Osteoblast (primary cell): Measurements from ENCODE around the gene SMIM29. TPM values are rescaled to one million over a fixed set of nuclear protein-coding genes. Genes with fewer than 3 reads are reported as not detected.

Experiments used
- DNase-seq: peaks from one replicate; pipeline ENCODE4 v3.0.0; 2011; ENCODE audit warnings: low spot score, mixed read lengths; ENCODE audit not compliant: insufficient read length; ENCODE audit errors: missing footprints
- H2AFZ ChIP-seq: 2 replicates; pipeline ENCODE4 v1.6.0; 2011; ENCODE audit warnings: mild to moderate bottlenecking, low read length
- H3K27ac ChIP-seq: 2 replicates; pipeline ENCODE4 v1.5.1; 2011; ENCODE audit warnings: mild to moderate bottlenecking, low read depth, low read length, moderate library complexity
- H3K27me3 ChIP-seq: 2 replicates; pipeline ENCODE4 v1.6.0; 2012; ENCODE audit warnings: mild to moderate bottlenecking, control low read depth, inconsistent platforms, low read length, moderate library complexity; ENCODE audit not compliant: insufficient read depth
- H3K36me3 ChIP-seq: 2 replicates; pipeline ENCODE4 v1.5.1; 2011; ENCODE audit warnings: mild to moderate bottlenecking, low read length, control low read depth, moderate library complexity; ENCODE audit not compliant: insufficient read depth
- H3K4me1 ChIP-seq: 2 replicates; pipeline ENCODE4 v1.5.1; 2011; ENCODE audit warnings: mild to moderate bottlenecking, low read length, control low read depth, moderate library complexity; ENCODE audit not compliant: insufficient read depth
- H3K4me2 ChIP-seq: 2 replicates; pipeline ENCODE4 v1.6.0; 2011; ENCODE audit warnings: mild to moderate bottlenecking, low read length; ENCODE audit not compliant: insufficient read depth
- H3K4me3 ChIP-seq: fragments of 200-600 bp; sonication (generic); 3 replicates; pipeline ENCODE4 v1.5.1; 2012; ENCODE audit warnings: mild to moderate bottlenecking, low read length, inconsistent platforms; ENCODE audit not compliant: insufficient read depth
- H3K79me2 ChIP-seq: 2 replicates; pipeline ENCODE4 v1.6.0; 2012; ENCODE audit warnings: mild to moderate bottlenecking, low read length, control low read depth, inconsistent platforms; ENCODE audit not compliant: insufficient read depth
- H3K9me3 ChIP-seq: 2 replicates; pipeline ENCODE4 v1.5.1; 2011; ENCODE audit warnings: low read depth, low read length, control low read depth
- H4K20me1 ChIP-seq: 2 replicates; pipeline ENCODE4 v1.6.0; 2012; ENCODE audit warnings: mild to moderate bottlenecking, low read length, control low read depth; ENCODE audit not compliant: insufficient read depth
- small RNA-seq: library from RNA; depleted of rRNA; stranded (forward); fragments of <200 nt; gene quantifications from one replicate; pipeline ENCODE3, GENCODE V24; 2012
- total RNA-seq: library from RNA; depleted of rRNA; stranded (reverse); fragments of >200 nt; gene quantifications from 2 replicates; pipeline ENCODE4 v1.2.3, GENCODE V29; 2012
- TF ChIP-seq, protein P1 (sequence below): IDR thresholded peaks from 2 replicates; pipeline ENCODE4 v1.5.1; 2011; ENCODE audit warnings: mild to moderate bottlenecking, low read depth, low read length, moderate library complexity; ENCODE audit errors: extremely low read depth

SMIM29 gene
- total RNA-seq, 1 donor, result 35.1 TPM

DNA sequence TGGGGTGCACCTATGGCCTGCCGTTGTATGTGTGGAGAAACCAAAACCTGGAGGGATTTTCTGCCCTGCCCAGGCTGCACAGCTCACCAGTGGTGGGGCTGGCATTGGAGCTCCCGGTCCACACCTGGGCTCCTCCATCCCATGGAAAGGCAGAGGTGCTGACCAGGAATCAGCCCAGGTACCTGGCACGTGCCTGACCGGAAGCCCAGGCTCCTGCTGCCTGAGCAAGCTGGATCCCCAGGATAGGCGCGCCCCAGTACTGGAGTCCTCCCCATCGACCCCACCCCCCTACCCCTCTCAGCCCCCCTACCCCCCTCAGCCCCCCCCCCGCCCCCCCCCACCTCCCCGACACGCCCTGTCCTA is 52.0 kb downstream of the SMIM29 start:
- Histone ChIP-seq H3K4me3 (peak overlapping the region; percentile 76), H3K79me2 (no peaks in the 10 kb centered on the region), H3K9me3 (no peaks in the 10 kb centered on the region), H3K27ac (no peak overlapping the region), H3K4me2 (peak overlapping the region; percentile 97), H2AFZ (peak overlapping the region; percentile 95), H3K4me1 (no peaks in the 10 kb centered on the region), H4K20me1 (no peaks in the 10 kb centered on the region), H3K36me3 (no peaks in the 10 kb centered on the region), H3K27me3 (no peaks in the 10 kb centered on the region)
- TF ChIP-seq, protein P1, sequence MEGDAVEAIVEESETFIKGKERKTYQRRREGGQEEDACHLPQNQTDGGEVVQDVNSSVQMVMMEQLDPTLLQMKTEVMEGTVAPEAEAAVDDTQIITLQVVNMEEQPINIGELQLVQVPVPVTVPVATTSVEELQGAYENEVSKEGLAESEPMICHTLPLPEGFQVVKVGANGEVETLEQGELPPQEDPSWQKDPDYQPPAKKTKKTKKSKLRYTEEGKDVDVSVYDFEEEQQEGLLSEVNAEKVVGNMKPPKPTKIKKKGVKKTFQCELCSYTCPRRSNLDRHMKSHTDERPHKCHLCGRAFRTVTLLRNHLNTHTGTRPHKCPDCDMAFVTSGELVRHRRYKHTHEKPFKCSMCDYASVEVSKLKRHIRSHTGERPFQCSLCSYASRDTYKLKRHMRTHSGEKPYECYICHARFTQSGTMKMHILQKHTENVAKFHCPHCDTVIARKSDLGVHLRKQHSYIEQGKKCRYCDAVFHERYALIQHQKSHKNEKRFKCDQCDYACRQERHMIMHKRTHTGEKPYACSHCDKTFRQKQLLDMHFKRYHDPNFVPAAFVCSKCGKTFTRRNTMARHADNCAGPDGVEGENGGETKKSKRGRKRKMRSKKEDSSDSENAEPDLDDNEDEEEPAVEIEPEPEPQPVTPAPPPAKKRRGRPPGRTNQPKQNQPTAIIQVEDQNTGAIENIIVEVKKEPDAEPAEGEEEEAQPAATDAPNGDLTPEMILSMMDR, result no peak
- DNase-seq, result no peak

Small RNA genes lying within 50 kb of the gene (small RNA-seq; reads per million reads assigned to genes)
- not detected for gene MIR6835

Other genes starting within 250 kb of the SMIM29 start
- 0.36 TPM in 1 of 2 replicates, not detected in the other for gene GRM4, start 102.9 kb downstream of the SMIM29 start, total RNA-seq
- 59.4 and 82.8 TPM in 2 replicates for gene HMGA1, start 12.1 kb downstream of the SMIM29 start, total RNA-seq
- gene NUDT3, start 143.7 kb upstream of the SMIM29 start, total RNA-seq, result 37.6 and 42.4 TPM in 2 replicates
- gene RPS10, start 177.1 kb upstream of the SMIM29 start, total RNA-seq, result 1,993 and 2,228 TPM in 2 replicates
- gene PACSIN1, start 217.1 kb upstream of the SMIM29 start, total RNA-seq, result not detected in 2 replicates